LHCN-M2 (cell line): ENCODE data around the gene GIMD1. TPM values are rescaled to one million over a fixed set of nuclear protein-coding genes. Genes with fewer than 3 reads are reported as not detected.
"Not testable (repeated sequence)": the region's sequence is repeated elsewhere in the genome, so short reads cannot be mapped to it uniquely, and the experiment has no call there.

Source experiments
- DNase-seq: peaks from one replicate; pipeline ENCODE4 v3.0.0-alpha.2; 2012; ENCODE audit warnings: low read depth
- total RNA-seq: library from RNA; depleted of rRNA; stranded (reverse); fragments of >200 nt; gene quantifications from 2 replicates; pipeline ENCODE4 v1.2.3, GENCODE V29; 2014

Gene GIMD1
- total RNA-seq, 1 experiment from 2014 or later, result not detected

GRCh38 chr4:106351016-106351415, 17.6 kb downstream of the GIMD1 start:
- DNase-seq, result no peak

- no peak for DNase-seq
These were observed 21.4 kb downstream of the GIMD1 start for GRCh38 chr4:106347167-106347566.

- DNase-seq, result peak; percentile 27
These were observed 24.0 kb downstream of the GIMD1 start for GRCh38 chr4:106344647-106344970.

- no peak for DNase-seq
These were observed 24.5 kb downstream of the GIMD1 start for GRCh38 chr4:106343865-106344646.

- DNase-seq, result no peak
These were observed 27.8 kb downstream of the GIMD1 start for GRCh38 chr4:106340774-106341173.

- no peak for DNase-seq
These were observed 29.1 kb downstream of the GIMD1 start for GRCh38 chr4:106339431-106339830.

- DNase-seq, result no peak
These were observed 29.9 kb downstream of the GIMD1 start for GRCh38 chr4:106338671-106339070.

- DNase-seq, result no peak
These were observed 30.7 kb downstream of the GIMD1 start for GRCh38 chr4:106337916-106338315.

GRCh38 chr4:106336618-106337017, 32.0 kb downstream of the GIMD1 start:
- DNase-seq, result no peak

- no peak for DNase-seq
These were observed 33.7 kb downstream of the GIMD1 start for GRCh38 chr4:106334741-106335470.

GRCh38 chr4:106333186-106333585, 35.4 kb downstream of the GIMD1 start:
- DNase-seq, result no peak

GRCh38 chr4:106329041-106329618, 39.4 kb downstream of the GIMD1 start:
- peak; percentile 50 for DNase-seq

GRCh38 chr4:106325800-106326199, 42.8 kb downstream of the GIMD1 start:
- DNase-seq, result no peak

- no peak for DNase-seq
These were observed 45.5 kb downstream of the GIMD1 start for GRCh38 chr4:106323119-106323518.

- DNase-seq, result not testable (repeated sequence)
These were observed 46.8 kb downstream of the GIMD1 start for GRCh38 chr4:106321814-106322213.

- DNase-seq, result not testable (repeated sequence)
These were observed 47.4 kb downstream of the GIMD1 start for GRCh38 chr4:106321168-106321567.

- DNase-seq, result no peak
These were observed 48.3 kb downstream of the GIMD1 start for GRCh38 chr4:106320235-106320634.

GRCh38 chr4:106318511-106318910, 50.1 kb downstream of the GIMD1 start:
- DNase-seq, result no peak

- no peak for DNase-seq
These were observed 50.8 kb downstream of the GIMD1 start for GRCh38 chr4:106317815-106318214.

GRCh38 chr4:106316773-106317409, 51.7 kb downstream of the GIMD1 start:
- peak; percentile 7 for DNase-seq

GRCh38 chr4:106315968-106316772, 52.4 kb downstream of the GIMD1 start, which contains the start of the genes AIMP1 and TBCK:
Gene AIMP1 (plus strand): TSS chr4:106316550. CDS start chr4:106325010, 8,460 bp downstream.
Gene TBCK (minus strand): TSS chr4:106316209. CDS start chr4:106308960, 7,249 bp downstream.
- peak; percentile 88 for DNase-seq
